ENCODE data around the gene S100A8.

The S100A8 gene

DNA sequence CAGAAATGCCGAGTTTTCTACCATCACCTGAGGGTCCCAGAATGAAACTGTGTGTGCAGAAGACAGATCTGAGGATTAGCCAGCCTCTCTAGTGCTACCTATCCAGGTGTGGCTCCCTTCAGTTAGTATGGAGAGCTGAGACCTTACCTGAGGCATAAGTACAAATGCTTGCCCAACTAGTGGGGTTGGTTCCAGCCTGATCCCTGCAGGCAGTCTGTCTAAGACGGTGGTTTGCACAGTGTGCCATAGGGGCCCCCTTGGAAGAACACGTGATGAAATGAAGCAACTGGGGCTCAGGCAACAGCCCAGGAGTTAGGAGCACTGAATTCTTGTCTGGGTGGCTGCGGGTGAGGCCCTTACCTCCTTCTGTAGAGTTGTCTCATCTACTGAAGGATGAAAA is 41.1 kb upstream of the S100A8 start:
- in situ Hi-C loops (cut with HindIII; ENCODE audit: low sequenced_read_pairs): no loop called here
- no peak for TF ChIP-seq CTCF (IDR thresholded peaks at IDR 0.05; ENCODE audit: low read depth, low read length, missing control alignments)
- no peak overlapping the region for H3K4me3 ChIP-seq (ENCODE audit: low read depth, low read length)
- no peak for DNase-seq (ENCODE audit: low read depth)

GRCh38 chr1:153431427-153431826 is 40.6 kb upstream of the S100A8 start:
- H3K4me3 ChIP-seq (ENCODE audit: low read depth, low read length): no peak overlapping the region
- in situ Hi-C loops (cut with HindIII; ENCODE audit: low sequenced_read_pairs): no loop called here

GRCh38 chr1:153431002-153431401 is 40.1 kb upstream of the S100A8 start:
- DNase-seq (ENCODE audit: low read depth): no peak
- no peak overlapping the region for H3K4me3 ChIP-seq (ENCODE audit: low read depth, low read length)
- in situ Hi-C loops (cut with HindIII; ENCODE audit: low sequenced_read_pairs): no loop called here
- no peak for TF ChIP-seq CTCF (IDR thresholded peaks at IDR 0.05; ENCODE audit: low read depth, low read length, missing control alignments)

More at GRCh38 chr1:153431427-153431826, 40.6 kb upstream of the S100A8 start:
- no peak for DNase-seq (ENCODE audit: low read depth)
- no peak for TF ChIP-seq CTCF (IDR thresholded peaks at IDR 0.05; ENCODE audit: low read depth, low read length, missing control alignments)

DNA sequence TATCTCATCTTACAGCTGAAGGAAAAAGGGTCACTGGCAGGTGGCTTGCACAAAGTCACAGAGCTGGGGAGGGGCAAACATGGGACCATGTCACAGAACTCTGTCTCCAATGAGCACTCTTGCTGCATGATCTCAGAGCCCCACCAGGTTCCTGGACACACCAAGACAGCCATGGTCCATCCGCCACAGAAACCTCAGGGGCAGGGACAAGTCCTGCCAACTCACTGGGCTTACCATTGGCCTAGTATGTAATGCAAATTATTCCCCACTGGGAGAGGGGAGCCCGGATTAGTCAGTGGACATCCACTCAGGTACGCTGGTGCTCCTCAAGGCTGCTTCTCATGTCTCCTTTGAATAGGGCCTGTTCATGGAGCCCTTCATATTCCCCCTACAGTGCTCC is 39.7 kb upstream of the S100A8 start:
- no peak for TF ChIP-seq CTCF (IDR thresholded peaks at IDR 0.05; ENCODE audit: low read depth, low read length, missing control alignments)
- no peak for DNase-seq (ENCODE audit: low read depth)
- no peak overlapping the region for H3K4me3 ChIP-seq (ENCODE audit: low read depth, low read length)
- in situ Hi-C loops (cut with HindIII; ENCODE audit: low sequenced_read_pairs): no loop called here

DNA sequence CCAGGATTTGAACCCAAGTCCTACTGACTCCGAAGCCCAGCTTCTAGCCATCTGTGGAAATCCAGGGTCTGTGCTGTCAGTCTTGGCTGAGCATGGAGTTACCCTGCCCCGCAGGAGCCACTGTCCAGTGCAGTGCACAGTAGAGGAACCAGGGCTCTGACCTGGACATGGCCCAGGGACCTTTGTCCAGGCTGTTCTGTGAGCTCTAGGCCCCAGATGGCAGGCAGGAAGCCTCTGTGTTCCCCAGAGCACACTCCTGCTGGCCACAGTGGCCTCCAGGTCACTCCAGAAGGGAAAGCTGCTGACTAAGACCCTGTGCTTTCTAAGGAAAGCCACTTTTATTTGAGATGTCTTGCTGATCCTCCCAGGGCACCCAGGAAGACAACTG is 39.3 kb upstream of the S100A8 start:
- no peak overlapping the region for H3K4me3 ChIP-seq (ENCODE audit: low read depth, low read length)
- no peak for DNase-seq (ENCODE audit: low read depth)
- in situ Hi-C loops (cut with HindIII; ENCODE audit: low sequenced_read_pairs): no loop called here
- no peak for TF ChIP-seq CTCF (IDR thresholded peaks at IDR 0.05; ENCODE audit: low read depth, low read length, missing control alignments)

DNA sequence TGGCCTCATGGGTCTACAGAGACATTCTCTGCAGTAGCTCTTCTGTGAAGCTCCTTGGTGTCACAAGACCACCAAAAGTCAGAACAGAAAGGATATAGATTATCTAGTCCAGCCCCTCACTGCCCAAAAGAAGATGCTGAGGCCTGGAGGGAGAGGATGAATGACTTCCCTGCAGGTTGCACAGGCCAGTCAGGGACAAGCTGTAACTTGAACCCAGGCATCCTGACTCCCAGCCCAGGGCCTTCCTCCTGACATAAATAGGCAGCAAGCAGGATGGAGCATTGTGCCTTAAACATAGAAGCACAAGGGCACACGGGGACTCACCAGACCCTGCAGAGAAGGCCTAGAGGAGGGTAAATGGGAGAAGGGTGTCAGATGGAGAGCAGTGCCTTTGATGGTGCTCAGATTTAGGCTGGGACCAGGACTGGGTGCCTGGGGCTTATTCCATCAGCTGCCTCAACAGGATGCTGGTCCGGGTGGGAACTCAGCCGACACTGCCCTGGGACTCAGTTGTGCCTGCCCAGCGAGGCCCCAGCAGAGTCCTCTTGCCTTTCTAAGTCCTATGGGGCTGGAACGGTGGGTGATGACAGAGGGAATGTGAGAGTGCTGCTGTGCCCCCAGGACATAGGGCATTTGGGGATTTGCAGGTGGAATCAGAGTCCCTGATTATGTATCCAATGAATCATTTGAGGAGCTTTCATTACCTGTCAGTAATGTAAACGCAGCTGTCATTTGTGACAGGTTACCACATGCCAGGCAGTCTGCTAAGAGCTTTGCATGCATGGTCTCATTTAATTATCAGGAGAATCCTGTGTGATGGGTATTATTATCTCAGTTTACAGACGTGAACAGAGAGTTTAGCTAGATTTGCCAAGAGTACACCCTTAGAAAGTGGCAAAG is 38.6 kb upstream of the S100A8 start:
- in situ Hi-C loops (cut with HindIII; ENCODE audit: low sequenced_read_pairs): no loop called here
- no peak overlapping the region for H3K4me3 ChIP-seq (ENCODE audit: low read depth, low read length)
- no peak for TF ChIP-seq CTCF (IDR thresholded peaks at IDR 0.05; ENCODE audit: low read depth, low read length, missing control alignments)
- no peak for DNase-seq (ENCODE audit: low read depth)

Data from astrocyte of the cerebellum (primary cell).